Motor neuron (in vitro differentiated cells): ENCODE measurements around the gene PHAX. TPM values are rescaled to one million over a fixed set of nuclear protein-coding genes. Genes with fewer than 3 reads are reported as not detected.
A peak's percentile ranks its signal among the peaks of the same experiment; 100 is the strongest.
"Not testable (repeated sequence)": the region's sequence is repeated elsewhere in the genome, so short reads cannot be mapped to it uniquely, and the experiment has no call there.

Source experiments
- ATAC-seq, 8 experiments: fragments of 200-7000 bp; cut with Tn5 transposase; replicated peaks in 6 of 8; 2 replicates each; pipeline ENCODE4 v1.8.0; 2021; ENCODE audit warnings: mild to moderate bottlenecking in 8 of 8, moderate library complexity in 8 of 8
- H3K27ac ChIP-seq, 2 donors: fragments of 250-450 bp; sonication (Bioruptor Pico); 2 replicates each; pipeline ENCODE4 v1.9.0; 2021; ENCODE audit warnings: antibody characterized with exemption in 2 of 2, mild to moderate bottlenecking in 2 of 2, moderate library complexity in 1 of 2
- H3K4me1 ChIP-seq, 2 donors: fragments of 250-450 bp; sonication (Bioruptor Pico); replicated peaks in 1 of 2; 2 replicates each; pipeline ENCODE4 v1.6.1; 2021; ENCODE audit warnings: antibody characterized with exemption in 2 of 2, mild to moderate bottlenecking in 2 of 2, moderate library complexity in 1 of 2
- H3K4me3 ChIP-seq, 5 donors: fragments of 250-450 bp; sonication (Bioruptor Pico); 2 replicates each; pipeline ENCODE4 v1.9.0; 2021; ENCODE audit warnings: antibody characterized with exemption in 5 of 5, mild to moderate bottlenecking in 5 of 5, moderate library complexity in 4 of 5
- WGBS, 10 experiments: fragments of 450-650 bp; shearing (Covaris generic); methylation state at CpG; one replicate each; pipeline ENCODE4 v1.0.0; 2022; 5-methylcytosine and 5-hydroxymethylcytosine counted together
- in situ Hi-C, 9 experiments: fragments of 400-800 bp; cut with MboI; loops; one replicate each; pipeline ENCODE4 v1.15.0; 2021; ENCODE audit warnings: low sequenced_read_pairs in 9 of 9, low pct_unique_long_range_greater_than_20kb in 2 of 9; ENCODE audit not compliant: unreplicated experiment in 9 of 9
- total RNA-seq, 8 experiments: library from RNA; unstranded; fragments of 300-600 nt; gene quantifications; 2 replicates each; pipeline versions ENCODE4 v1.2.3 to v1.2.4, GENCODE V29; 2022

PHAX gene
- total RNA-seq, 8 experiments from 2014 or later: 38.9 to 85.4 (median 55.7) TPM

DNA sequence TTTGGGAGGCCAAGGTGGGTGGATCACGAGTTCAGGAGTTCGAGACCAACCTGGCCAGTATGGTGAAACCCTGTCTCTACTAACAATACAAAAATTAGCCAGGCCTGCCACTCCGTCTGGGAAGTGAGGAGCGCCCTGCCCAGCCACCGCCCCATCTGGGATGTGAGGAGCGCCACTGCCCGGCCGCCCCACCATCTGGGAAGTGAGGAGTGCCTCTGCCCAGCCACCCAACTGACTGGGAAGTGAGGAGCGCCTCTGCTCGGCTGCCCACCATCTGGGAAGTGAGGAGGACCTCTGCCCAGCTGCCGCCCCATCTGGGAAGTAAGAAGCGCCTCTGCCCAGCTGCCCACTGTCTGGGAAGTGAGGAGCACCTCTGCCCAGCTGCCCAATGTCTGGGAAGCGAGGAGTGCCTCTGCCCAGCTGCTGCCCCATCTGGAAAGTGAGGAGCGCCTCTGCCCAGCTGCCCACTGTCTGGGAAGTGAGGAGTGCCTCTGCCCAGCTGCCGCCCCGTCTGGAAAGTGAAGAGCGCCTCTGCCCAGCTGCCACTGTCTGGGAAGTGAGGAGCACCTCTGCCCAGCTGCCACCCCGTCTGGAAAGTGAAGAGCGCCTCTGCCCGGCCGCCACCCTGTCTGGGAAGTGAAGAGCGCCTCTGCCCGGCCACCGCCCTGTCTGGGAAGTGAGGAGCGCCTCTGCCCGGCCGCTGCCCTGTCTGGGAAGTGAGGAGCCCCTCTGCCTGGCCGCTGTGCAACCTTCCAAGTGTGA is 11.0 kb upstream of the PHAX start:
- Histone ChIP-seq H3K4me1 (peaks cover 5 to 7% of the 10 kb centered on the region in 2 donors), H3K4me3 (no peak overlapping the region), H3K27ac (no peak overlapping the region)
- 80 to 100% (median 93%) methylated on average over 1 to 3 of the region's 28 CpGs; no CpG with 5 or more reads in 5 of the 10 experiments for WGBS, 10 experiments
- in situ Hi-C loops: no loop called here
- ATAC-seq: no peak

GRCh38 chr5:126591549-126591948 is 9.2 kb upstream of the PHAX start:
- in situ Hi-C loops: no loop called here
- Histone ChIP-seq H3K4me1 (peaks cover 5 to 7% of the 10 kb centered on the region in 2 donors), H3K27ac (no peak overlapping the region), H3K4me3 (no peak overlapping the region)
- no peak for ATAC-seq
- WGBS, 10 experiments: 60 to 100% (median 80%) methylated on average over 1 of the region's 1 CpG; no CpG with 5 or more reads in 7 of the 10 experiments

DNA sequence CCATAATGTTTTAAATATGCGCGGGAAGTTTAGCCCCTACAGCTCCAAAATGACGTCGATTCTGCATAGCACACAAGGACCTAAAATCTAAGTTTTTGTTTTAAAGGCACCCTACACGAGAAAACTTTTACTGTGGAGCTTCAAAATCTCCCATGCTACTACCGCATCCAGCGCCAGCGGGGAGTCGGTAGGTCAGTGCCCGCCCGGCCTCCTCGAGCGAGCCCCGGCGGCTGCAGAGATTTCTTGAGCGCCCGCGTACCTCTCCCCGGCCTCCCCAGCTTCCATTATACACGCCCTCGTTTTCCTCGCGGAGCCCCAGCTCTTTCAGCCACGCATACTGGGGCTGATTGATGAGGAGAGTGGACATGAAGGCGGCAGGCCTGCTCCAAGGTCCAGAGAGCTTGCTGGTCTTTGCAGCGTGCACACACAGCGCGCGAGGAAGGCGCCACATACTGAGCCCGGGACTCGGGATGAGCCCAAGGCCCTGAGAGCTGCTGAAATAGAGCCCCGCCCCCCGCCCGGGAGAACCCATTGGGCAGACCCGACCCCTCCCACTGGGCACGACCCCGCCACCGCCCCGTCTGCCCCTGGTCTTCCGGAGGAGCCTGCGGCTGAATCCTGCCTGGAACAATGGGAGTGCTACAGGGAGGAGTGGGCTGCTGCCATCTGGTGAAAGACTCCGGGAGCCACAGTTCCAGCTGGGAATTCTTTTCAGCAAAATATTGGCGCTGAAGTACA is 5.8 kb upstream of the PHAX start, which contains the start of gene ALDH7A1:
ALDH7A1 (minus strand) TSS at position 472 of the 738 bp plus-strand sequence; CDS start at position 451, 21 bp downstream.
- Histone ChIP-seq H3K4me1 (peaks cover 5 to 7% of the 10 kb centered on the region in 2 donors), H3K27ac (peak within 1 kb of the TSS; percentile 77 to 84), H3K4me3 (peak within 1 kb of the TSS; percentile 33 to 53 (median 42))
- peak; percentile 84 to 96 (median 96) for ATAC-seq
- WGBS, 10 experiments: 0 to 5% (median 0%) methylated on average over 1 to 23 of the region's 44 CpGs; no CpG with 5 or more reads in 3 of the 10 experiments
- in situ Hi-C loops: no loop called here

GRCh38 chr5:126595486-126596083 is 5.2 kb upstream of the PHAX start:
- Histone ChIP-seq H3K4me3 (peak overlapping the region; percentile 33 to 53 (median 42)), H3K4me1 (peaks cover 9 to 12% of the 10 kb centered on the region in 2 donors), H3K27ac (peak overlapping the region; percentile 69 to 84)
- in situ Hi-C loops: no loop called here
- ATAC-seq: no peak
- WGBS, 10 experiments: 4 to 100% (median 59%) methylated on average over 4 to 19 of the region's 22 CpGs

- ATAC-seq: no peak
- no peak overlapping the region for H3K27ac ChIP-seq
- in situ Hi-C loops: no loop called here
- WGBS, 10 experiments: 47 to 96% (median 86%) methylated on average over 1 to 4 of the region's 4 CpGs; no CpG with 5 or more reads in 2 of the 10 experiments
- H3K4me1 ChIP-seq: peaks cover 16 to 17% of the 10 kb centered on the region in 2 donors
- H3K4me3 ChIP-seq: no peak overlapping the region
Observed at GRCh38 chr5:126597156-126597555, 3.6 kb upstream of the PHAX start.

DNA sequence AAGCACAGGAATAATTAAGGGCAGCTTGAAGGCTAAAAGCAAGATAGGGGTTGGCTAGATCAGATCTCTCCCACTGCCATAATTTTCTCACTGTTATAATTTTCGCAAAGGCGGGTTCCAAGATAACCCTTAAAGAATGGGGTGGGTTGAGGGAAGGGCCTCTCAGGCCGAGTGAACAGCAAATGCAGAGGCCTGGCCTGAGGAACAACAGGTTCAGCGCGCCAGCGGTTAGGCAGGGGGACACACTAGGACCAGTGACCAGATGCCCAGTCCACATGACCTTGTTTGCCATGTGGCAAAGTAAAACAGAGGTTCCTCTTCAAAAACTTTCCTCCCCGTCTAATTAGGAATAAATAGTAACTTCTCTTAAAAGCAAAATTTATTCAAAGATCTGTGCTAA is 1.2 kb upstream of the PHAX start:
- no peak overlapping the region for H3K4me3 ChIP-seq
- peaks cover 10 to 14% of the 10 kb centered on the region in 2 donors for H3K4me1 ChIP-seq
- ATAC-seq: no peak
- H3K27ac ChIP-seq: no peak overlapping the region
- 60 to 100% (median 96%) methylated on average over 1 to 7 of the region's 7 CpGs; no CpG with 5 or more reads in 1 of the 10 experiments for WGBS, 10 experiments
- in situ Hi-C loops: no loop called here

DNA sequence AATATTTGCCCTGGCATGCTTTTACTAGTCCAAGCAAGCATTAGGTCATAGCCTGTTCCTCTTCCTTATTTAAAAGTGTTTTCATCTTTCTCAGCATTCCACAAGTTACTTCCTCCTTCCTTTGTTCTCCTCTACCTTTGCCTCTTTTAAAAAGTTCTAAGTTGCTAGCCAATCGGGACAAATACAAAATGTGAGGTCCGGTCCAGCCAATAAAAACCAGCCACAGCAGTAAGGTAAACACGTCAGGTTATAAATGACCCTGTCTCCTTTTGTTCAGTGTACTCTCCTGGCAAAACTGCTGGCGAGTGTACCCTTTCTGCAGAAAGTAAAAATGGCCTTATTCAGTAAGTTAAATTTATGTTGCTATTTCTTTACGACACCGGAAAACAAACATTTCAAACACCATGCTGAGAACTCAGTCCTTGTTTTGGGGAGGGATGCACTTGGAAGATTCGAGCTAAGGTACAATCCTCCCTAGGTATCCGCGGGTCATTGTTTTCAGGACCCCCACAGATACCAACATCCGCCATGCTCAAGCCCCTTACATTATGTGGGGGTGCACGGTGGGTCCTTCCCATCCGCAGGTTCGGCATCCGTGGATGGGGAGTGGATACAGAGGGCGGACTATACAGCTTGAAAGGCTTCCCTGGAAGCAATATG is 646 bp upstream of the PHAX start:
- peaks cover 13 to 20% of the 10 kb centered on the region in 2 donors for H3K4me1 ChIP-seq
- 45 to 91% (median 75%) methylated on average over 4 to 13 of the region's 15 CpGs; no CpG with 5 or more reads in 1 of the 10 experiments for WGBS, 10 experiments
- peak overlapping the region; percentile 63 to 99 (median 97) for H3K4me3 ChIP-seq
- in situ Hi-C loops: not testable (repeated sequence)
- H3K27ac ChIP-seq: peak overlapping the region in 1 of 2 donors; percentile 97
- ATAC-seq: peak in 5 of 8 experiments; percentile 39 to 57 (median 53)

- Histone ChIP-seq H3K27ac (no peak overlapping the region), H3K4me3 (no peak overlapping the region), H3K4me1 (peaks cover 28 to 32% of the 10 kb centered on the region in 2 donors)
- no peak for ATAC-seq
- in situ Hi-C loops: no loop called here
- WGBS, 10 experiments: 43 to 97% (median 78%) methylated on average over 3 to 6 of the region's 6 CpGs
Observed at GRCh38 chr5:126603402-126603991, 2.8 kb downstream of the PHAX start.

DNA sequence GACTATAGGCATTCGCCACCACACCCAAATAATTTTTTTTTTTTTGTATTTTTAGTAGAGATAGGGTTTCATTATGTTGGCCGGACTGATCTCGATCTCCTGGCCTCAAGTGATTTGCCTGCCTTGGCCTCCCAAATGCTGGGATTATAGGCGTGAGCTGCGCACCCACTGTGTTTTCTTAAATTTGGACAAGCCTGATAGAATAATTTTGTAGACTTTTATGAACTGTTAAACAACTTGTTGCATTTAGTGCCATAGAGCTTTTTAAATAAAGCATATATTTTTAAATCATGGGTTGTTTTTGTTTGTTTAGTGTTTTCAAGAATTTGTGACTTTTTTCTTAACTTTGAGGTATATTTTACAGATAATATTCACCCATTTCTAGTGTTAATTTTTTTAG is 4.8 kb downstream of the PHAX start:
- ATAC-seq: no peak
- H3K27ac ChIP-seq: no peak overlapping the region
- 33 to 100% (median 91%) methylated on average over 1 to 5 of the region's 5 CpGs for WGBS, 10 experiments
- no peak overlapping the region for H3K4me3 ChIP-seq
- peaks cover 23 to 28% of the 10 kb centered on the region in 2 donors for H3K4me1 ChIP-seq
- in situ Hi-C loops: no loop called here

DNA sequence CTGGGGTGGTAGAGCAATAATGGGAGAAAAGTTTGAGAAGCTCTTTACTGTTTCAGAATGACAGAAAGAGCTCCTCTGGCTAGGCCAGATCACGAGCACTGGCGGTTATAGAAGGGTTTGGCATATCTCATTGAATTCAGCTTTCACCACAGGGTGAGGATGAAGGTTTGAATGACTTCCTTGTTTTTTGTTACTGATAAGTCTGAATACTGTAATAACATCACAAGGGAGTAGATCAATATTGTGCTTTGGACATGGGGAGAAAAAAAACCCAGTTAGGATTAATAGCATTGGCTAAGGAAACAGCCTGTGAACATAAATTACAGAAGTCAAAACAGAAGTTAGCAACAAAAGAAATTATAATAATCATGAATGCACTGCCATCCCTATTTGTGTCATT is 9.4 kb downstream of the PHAX start:
- WGBS, 10 experiments: 93 to 100% (median 100%) methylated on average over 1 to 2 of the region's 2 CpGs; no CpG with 5 or more reads in 2 of the 10 experiments
- peaks cover 11 to 14% of the 10 kb centered on the region in 2 donors for H3K4me1 ChIP-seq
- no peak overlapping the region for H3K4me3 ChIP-seq
- H3K27ac ChIP-seq: no peak overlapping the region
- in situ Hi-C loops: no loop called here
- no peak for ATAC-seq

DNA sequence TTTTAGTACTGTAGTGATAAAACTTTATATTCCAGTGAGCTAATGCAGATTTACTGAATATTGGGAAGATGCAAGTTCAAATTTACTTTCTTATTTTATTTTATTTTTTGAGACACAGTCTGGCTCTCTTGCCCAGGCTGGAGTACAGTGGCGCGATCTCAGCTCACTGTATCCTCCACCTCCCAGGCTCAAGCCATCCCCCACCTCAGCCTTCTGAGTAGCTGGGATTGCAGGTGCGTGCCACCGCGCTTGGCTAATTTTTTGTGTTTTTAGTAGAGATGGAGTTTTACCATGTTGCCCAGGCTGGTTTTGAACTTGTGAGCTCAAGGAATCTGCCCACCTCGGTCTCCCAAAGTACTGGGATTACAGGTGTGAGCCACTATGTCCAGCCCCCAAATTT is 9.9 kb downstream of the PHAX start:
- WGBS, 10 experiments: 80 to 100% (median 98%) methylated on average over 1 to 6 of the region's 6 CpGs; no CpG with 5 or more reads in 1 of the 10 experiments
- no peak overlapping the region for H3K27ac ChIP-seq
- in situ Hi-C loops: no loop called here
- peaks cover 7 to 9% of the 10 kb centered on the region in 2 donors for H3K4me1 ChIP-seq
- ATAC-seq: no peak
- H3K4me3 ChIP-seq: no peak overlapping the region

GRCh38 chr5:126613941-126614592 is 13.3 kb downstream of the PHAX start:
- no peak overlapping the region for H3K27ac ChIP-seq
- 56 to 86% (median 78%) methylated on average over 2 to 7 of the region's 7 CpGs; no CpG with 5 or more reads in 4 of the 10 experiments for WGBS, 10 experiments
- no peaks in the 10 kb centered on the region for H3K4me1 ChIP-seq
- H3K4me3 ChIP-seq: no peak overlapping the region
- in situ Hi-C loops: no loop called here
- ATAC-seq: peak in 2 of 8 experiments; percentile 55 to 78
